CD14-positive monocyte (primary cell): ENCODE results near the gene CDH8. TPM values are rescaled to one million over a fixed set of nuclear protein-coding genes. Genes with fewer than 3 reads are reported as not detected.
A peak's percentile ranks its signal among the peaks of the same experiment; 100 is the strongest.

Source experiments
- DNase-seq, 3 donors: peaks; one replicate each; pipeline ENCODE4 v3.0.0-alpha.2; 2011 to 2022
- H2AFZ ChIP-seq: 2 replicates; pipeline ENCODE4 v1.6.0; 2012; ENCODE audit warnings: mild to moderate bottlenecking, low read depth, low read length, inconsistent platforms; ENCODE audit not compliant: insufficient read depth, poor library complexity, severe bottlenecking
- H3K27ac ChIP-seq, 2 donors: 1 replicate in 1 of 2; 2 replicates in 1 of 2; pipeline ENCODE4 v1.5.1; 2012 to 2013; ENCODE audit warnings: low read length in 2 of 2, control low read depth in 1 of 2, inconsistent platforms in 1 of 2, low read depth in 1 of 2, mild to moderate bottlenecking in 1 of 2
- H3K27me3 ChIP-seq, 2 donors: one replicate each; pipeline versions ENCODE4 v1.6.0 to v1.6.1; 2011 to 2013; ENCODE audit warnings: low read length in 2 of 2; ENCODE audit not compliant: control insufficient read depth in 2 of 2, insufficient read depth in 2 of 2
- H3K36me3 ChIP-seq, 2 donors: replicated peaks in 1 of 2; 1 replicate in 1 of 2; 2 replicates in 1 of 2; pipeline versions ENCODE4 v1.5.1 to v1.6.1; 2012 to 2013; ENCODE audit warnings: low read length in 2 of 2, control low read depth in 1 of 2, inconsistent platforms in 1 of 2, mild to moderate bottlenecking in 1 of 2; ENCODE audit not compliant: insufficient read depth in 2 of 2, control insufficient read depth in 1 of 2
- H3K4me1 ChIP-seq, 2 donors: 1 replicate in 1 of 2; 2 replicates in 1 of 2; pipeline versions ENCODE4 v1.5.1 to v1.6.1; 2012 to 2013; ENCODE audit warnings: low read length in 2 of 2, control low read depth in 1 of 2, inconsistent platforms in 1 of 2, mild to moderate bottlenecking in 1 of 2, moderate library complexity in 1 of 2; ENCODE audit not compliant: insufficient read depth in 2 of 2, control insufficient read depth in 1 of 2
- H3K4me2 ChIP-seq: replicated peaks from 2 replicates; pipeline ENCODE3; 2012; ENCODE audit warnings: low read length, moderate library complexity, mild to moderate bottlenecking; ENCODE audit not compliant: poor library complexity, severe bottlenecking; ENCODE audit errors: extremely low read depth
- H3K4me3 ChIP-seq, 3 experiments: fragments of 200-600 bp in 1 of 3; sonication (generic) in 1 of 3; replicated peaks in 1 of 3; 1 replicate in 2 of 3; 2 replicates in 1 of 3; pipeline ENCODE4 v1.5.1; 2011 to 2013; ENCODE audit warnings: low read length in 3 of 3, mild to moderate bottlenecking in 3 of 3, control low read depth in 2 of 3, low read depth in 2 of 3, inconsistent platforms in 1 of 3, moderate library complexity in 1 of 3
- H3K79me2 ChIP-seq: 2 replicates; pipeline ENCODE4 v1.6.0; 2012; ENCODE audit warnings: mild to moderate bottlenecking, control low read depth, inconsistent platforms, low read length, moderate library complexity; ENCODE audit not compliant: insufficient read depth
- H3K9ac ChIP-seq: 2 replicates; pipeline ENCODE4 v1.6.0; 2017; ENCODE audit warnings: low read length, mild to moderate bottlenecking; ENCODE audit not compliant: insufficient read depth, poor library complexity, severe bottlenecking
- H3K9me3 ChIP-seq, 2 donors: replicated peaks in 1 of 2; 1 replicate in 1 of 2; 2 replicates in 1 of 2; pipeline versions ENCODE4 v1.5.1 to v1.6.1; 2012 to 2013; ENCODE audit warnings: low read length in 2 of 2, control low read depth in 1 of 2; ENCODE audit not compliant: control insufficient read depth in 1 of 2, insufficient read depth in 1 of 2
- H4K20me1 ChIP-seq: 2 replicates; pipeline ENCODE4 v1.6.0; 2012; ENCODE audit warnings: mild to moderate bottlenecking, low read length, control low read depth, moderate library complexity; ENCODE audit not compliant: insufficient read depth
- H3K27ac Mint-ChIP-seq, 7 donors: one replicate each; pipeline ENCODE4 v1.8.0; 2020; ENCODE audit warnings: mild to moderate bottlenecking in 7 of 7, mixed read lengths in 7 of 7, moderate library complexity in 6 of 7, inconsistent platforms in 2 of 7
- H3K27me3 Mint-ChIP-seq, 3 donors: one replicate each; pipeline ENCODE4 v1.8.0; 2021 to 2022; ENCODE audit warnings: low read depth in 3 of 3, mild to moderate bottlenecking in 3 of 3, mixed read lengths in 3 of 3, moderate library complexity in 3 of 3, inconsistent platforms in 1 of 3
- H3K36me3 Mint-ChIP-seq, 2 donors: one replicate each; pipeline ENCODE4 v1.8.0; 2020; ENCODE audit warnings: mixed read lengths in 2 of 2, inconsistent platforms in 1 of 2, mild to moderate bottlenecking in 1 of 2
- H3K4me1 Mint-ChIP-seq: one replicate; pipeline ENCODE4 v1.8.0; 2020; ENCODE audit warnings: mild to moderate bottlenecking, mixed read lengths
- H3K4me3 Mint-ChIP-seq, 2 donors: one replicate each; pipeline ENCODE4 v1.8.0; 2020; ENCODE audit warnings: mild to moderate bottlenecking in 2 of 2, mixed read lengths in 2 of 2, moderate library complexity in 1 of 2
- H3K9me3 Mint-ChIP-seq, 7 donors: one replicate each; pipeline ENCODE4 v1.8.0; 2020 to 2022; ENCODE audit warnings: mixed read lengths in 7 of 7, mild to moderate bottlenecking in 6 of 7, moderate library complexity in 6 of 7, inconsistent platforms in 2 of 7
- CTCF ChIP-seq: fragments of 200-600 bp; IDR thresholded peaks from one replicate; pipeline ENCODE4 v1.8.0; 2022; ENCODE audit warnings: antibody characterized with exemption, mild to moderate bottlenecking
- whole genome bisulfite sequencing: methylation state at CpG from one replicate; pipeline ENCODE4 v1.1.5; 2013; ENCODE audit warnings: missing lambda C conversion rate; ENCODE audit not compliant: insufficient coverage; 5-methylcytosine and 5-hydroxymethylcytosine counted together
- intact Hi-C, 2 donors: fragments of 100-400 bp; cut with micrococcal nuclease; formaldehyde crosslinking; loops; one replicate each; pipeline versions ENCODE4 v1.15.0 to v1.15.1; 2023
- polyA plus RNA-seq, 3 donors: library from polyadenylated mRNA; depleted of rRNA in 1 of 3; unstranded in 2 of 3; stranded (reverse) in 1 of 3; fragments of 300-500 nt in 2 of 3; fragments of >200 nt in 1 of 3; fragmentation: Illumina TruSeq in 2 of 3; gene quantifications; 1 replicate in 2 of 3; 2 replicates in 1 of 3; pipeline ENCODE4 v1.2.3, GENCODE V29; 2012 to 2021

The CDH8 gene
- polyA plus RNA-seq, 3 donors, result not detected

- Histone ChIP-seq H3K79me2 (no peaks in the 10 kb centered on the region), H3K9ac (no peak overlapping the region), H3K27ac (no peak overlapping the region), H3K9me3 (peaks cover 0 to 7% of the 10 kb centered on the region in 2 donors), H3K4me1 (no peaks in the 10 kb centered on the region), H2AFZ (no peak overlapping the region), H3K27me3 (no peaks in the 10 kb centered on the region), H4K20me1 (no peaks in the 10 kb centered on the region), H3K4me2 (no peak overlapping the region), H3K36me3 (no peaks in the 10 kb centered on the region), H3K4me3 (no peak overlapping the region)
- intact Hi-C loops, result no loop called here
- no peak for TF ChIP-seq CTCF
- Mint-ChIP-seq H3K9me3 (peaks cover 0 to 6% (median 2%) of the 10 kb centered on the region in 7 donors), H3K4me3 (no peak overlapping the region), H3K27ac (peak overlapping the region in 1 of 7 donors; percentile 13), H3K4me1 (no peaks in the 10 kb centered on the region), H3K27me3 (no peaks in the 10 kb centered on the region), H3K36me3 (no peaks in the 10 kb centered on the region)
- DNase-seq, result no peak
These were observed 90.2 kb downstream of the CDH8 start for GRCh38 chr16:61946019-61946418.

- H3K27me3 ChIP-seq, result no peaks in the 10 kb centered on the region
- H3K4me3 ChIP-seq, result no peak overlapping the region
- DNase-seq, result no peak
- H3K4me2 ChIP-seq, result no peak overlapping the region
- TF ChIP-seq CTCF, result no peak
- no peak overlapping the region for H2AFZ ChIP-seq
- no peaks in the 10 kb centered on the region for H3K4me1 ChIP-seq
- H3K27ac ChIP-seq, result no peak overlapping the region
- no peak overlapping the region for H3K4me3 Mint-ChIP-seq
- H3K4me1 Mint-ChIP-seq, result no peaks in the 10 kb centered on the region
- peaks cover 0 to 6% (median 2%) of the 10 kb centered on the region in 7 donors for H3K9me3 Mint-ChIP-seq
- no peak overlapping the region for H3K27ac Mint-ChIP-seq
- peaks cover 0 to 1% (median 0%) of the 10 kb centered on the region in 3 donors for H3K27me3 Mint-ChIP-seq
- 0% methylated on average over 1 of the region's 4 CpGs for WGBS
- no peak overlapping the region for H3K9ac ChIP-seq
- H3K79me2 ChIP-seq, result no peaks in the 10 kb centered on the region
- H3K36me3 Mint-ChIP-seq, result no peaks in the 10 kb centered on the region
- no peaks in the 10 kb centered on the region for H3K36me3 ChIP-seq
- intact Hi-C loops, result no loop called here
- no peaks in the 10 kb centered on the region for H4K20me1 ChIP-seq
- H3K9me3 ChIP-seq, result peaks cover 0 to 7% of the 10 kb centered on the region in 2 donors
These were observed 90.7 kb downstream of the CDH8 start for GRCh38 chr16:61945511-61945910.
